ENCODE data around the gene PPP2R3C.

Gene PPP2R3C

GRCh38 chr14:35122696-35123387, 1.1 kb upstream of the PPP2R3C start:
- H3K4me1 ChIP-seq (ENCODE audit: insufficient read depth, low read length, poor library complexity, severe bottlenecking) = peaks cover 40% of the 10 kb centered on the region
- no peaks in the 10 kb centered on the region for H3K9me2 ChIP-seq (replicated peaks; ENCODE audit: low read depth, low read length)
- no peaks in the 10 kb centered on the region for H3K36me3 ChIP-seq (ENCODE audit: insufficient read depth, low read length)
- no peak for TF ChIP-seq CTCF (conservative IDR thresholded peaks at IDR 0.05; ENCODE audit: low read length)
- no peak for TF ChIP-seq EZH2phosphoT487 (IDR thresholded peaks at IDR 0.05; ENCODE audit: borderline replicate concordance)
- H3K79me2 ChIP-seq (ENCODE audit: insufficient read depth, low read length) = peaks cover 70% of the 10 kb centered on the region
- H3K9ac ChIP-seq (ENCODE audit: low read depth, low read length, poor library complexity, severe bottlenecking) = peak overlapping the region; percentile 89
- H2AFZ ChIP-seq (ENCODE audit: low read length) = peak overlapping the region; percentile 96
- H3K27me3 ChIP-seq (ENCODE audit: insufficient read depth, low read length, poor library complexity, severe bottlenecking) = no peaks in the 10 kb centered on the region
- peak overlapping the region; percentile 91 for H3K4me3 ChIP-seq (ENCODE audit: low read length, poor library complexity, severe bottlenecking)
- peaks cover 4% of the 10 kb centered on the region for H4K20me1 ChIP-seq (ENCODE audit: insufficient read depth, low read length, poor library complexity, severe bottlenecking)
- no peaks in the 10 kb centered on the region for H3K9me3 ChIP-seq (ENCODE audit: insufficient read depth, low read depth, low read length)
- H3F3A ChIP-seq (ENCODE audit: low read depth) = no peaks in the 10 kb centered on the region
- H3K4me2 ChIP-seq (ENCODE audit: low read depth, low read length, poor library complexity, severe bottlenecking) = peak overlapping the region; percentile 93

- peaks cover 4% of the 10 kb centered on the region for H4K20me1 ChIP-seq (ENCODE audit: insufficient read depth, low read length, poor library complexity, severe bottlenecking)
- H3K9me2 ChIP-seq (replicated peaks; ENCODE audit: low read depth, low read length) = no peaks in the 10 kb centered on the region
- no peaks in the 10 kb centered on the region for H3K27me3 ChIP-seq (ENCODE audit: insufficient read depth, low read length, poor library complexity, severe bottlenecking)
- H3F3A ChIP-seq (ENCODE audit: low read depth) = no peaks in the 10 kb centered on the region
- H3K4me2 ChIP-seq (ENCODE audit: low read depth, low read length, poor library complexity, severe bottlenecking) = peak overlapping the region; percentile 93
- peak overlapping the region; percentile 96 for H2AFZ ChIP-seq (ENCODE audit: low read length)
- no peaks in the 10 kb centered on the region for H3K36me3 ChIP-seq (ENCODE audit: insufficient read depth, low read length)
- H3K9me3 ChIP-seq (ENCODE audit: insufficient read depth, low read depth, low read length) = no peaks in the 10 kb centered on the region
- peak overlapping the region; percentile 91 for H3K4me3 ChIP-seq (ENCODE audit: low read length, poor library complexity, severe bottlenecking)
- peaks cover 29% of the 10 kb centered on the region for H3K4me1 ChIP-seq (ENCODE audit: insufficient read depth, low read length, poor library complexity, severe bottlenecking)
- TF ChIP-seq CTCF (conservative IDR thresholded peaks at IDR 0.05; ENCODE audit: low read length) (no peak), EZH2phosphoT487 (IDR thresholded peaks at IDR 0.05; ENCODE audit: borderline replicate concordance) (no peak)
- H3K79me2 ChIP-seq (ENCODE audit: insufficient read depth, low read length) = peaks cover 73% of the 10 kb centered on the region
- peak overlapping the region; percentile 89 for H3K9ac ChIP-seq (ENCODE audit: low read depth, low read length, poor library complexity, severe bottlenecking)
Measured at GRCh38 chr14:35121026-35121886, 534 bp downstream of the PPP2R3C start.

GRCh38 chr14:35117112-35117511, 4.7 kb downstream of the PPP2R3C start:
- H3F3A ChIP-seq (ENCODE audit: low read depth) = no peaks in the 10 kb centered on the region
- no peaks in the 10 kb centered on the region for H4K20me1 ChIP-seq (ENCODE audit: insufficient read depth, low read length, poor library complexity, severe bottlenecking)
- H3K36me3 ChIP-seq (ENCODE audit: insufficient read depth, low read length) = peaks cover 16% of the 10 kb centered on the region; the same call in 1 of the 2 replicates
- H3K27me3 ChIP-seq (ENCODE audit: insufficient read depth, low read length, poor library complexity, severe bottlenecking) = no peaks in the 10 kb centered on the region
- TF ChIP-seq CTCF (conservative IDR thresholded peaks at IDR 0.05; ENCODE audit: low read length) (no peak), EZH2phosphoT487 (IDR thresholded peaks at IDR 0.05; ENCODE audit: borderline replicate concordance) (no peak)
- peak overlapping the region; percentile 7 for H3K4me3 ChIP-seq (ENCODE audit: low read length, poor library complexity, severe bottlenecking)
- H3K9me3 ChIP-seq (ENCODE audit: insufficient read depth, low read depth, low read length) = no peaks in the 10 kb centered on the region; the same call in 1 of the 2 replicates
- no peak overlapping the region for H3K9ac ChIP-seq (ENCODE audit: low read depth, low read length, poor library complexity, severe bottlenecking)
- H2AFZ ChIP-seq (ENCODE audit: low read length) = no peak overlapping the region
- no peaks in the 10 kb centered on the region for H3K9me2 ChIP-seq (replicated peaks; ENCODE audit: low read depth, low read length)
- peaks cover 67% of the 10 kb centered on the region for H3K79me2 ChIP-seq (ENCODE audit: insufficient read depth, low read length)
- peak overlapping the region; percentile 48 for H3K4me2 ChIP-seq (ENCODE audit: low read depth, low read length, poor library complexity, severe bottlenecking)
- peaks cover 8% of the 10 kb centered on the region for H3K4me1 ChIP-seq (ENCODE audit: insufficient read depth, low read length, poor library complexity, severe bottlenecking)

All from Loucy (cell line).